Liver (tissue), 9 donors: ENCODE data around the gene JPH4. TPM values are rescaled to one million over a fixed set of nuclear protein-coding genes. Genes with fewer than 3 reads are reported as not detected.

ENCODE experiments used
- DNase-seq: peaks from one replicate; pipeline ENCODE4 v3.0.0-alpha.2; 2017; ENCODE audit warnings: low spot score
- H3K27ac ChIP-seq, 2 donors: one replicate each; pipeline ENCODE4 v1.7.0; 2013; ENCODE audit warnings: inconsistent platforms in 2 of 2, low read length in 2 of 2, control low read depth in 1 of 2, low read depth in 1 of 2, mild to moderate bottlenecking in 1 of 2
- H3K27me3 ChIP-seq, 4 donors: one replicate each; pipeline versions ENCODE4 v1.6.1 to v1.7.0; 2013; ENCODE audit warnings: low read length in 3 of 4, inconsistent platforms in 1 of 4, mild to moderate bottlenecking in 1 of 4, moderate library complexity in 1 of 4; ENCODE audit not compliant: control insufficient read depth in 4 of 4, insufficient read depth in 4 of 4
- H3K36me3 ChIP-seq, 4 donors: one replicate each; pipeline versions ENCODE4 v1.6.1 to v1.7.0; 2013; ENCODE audit warnings: low read length in 3 of 4, mild to moderate bottlenecking in 3 of 4, low read depth in 1 of 4, moderate library complexity in 1 of 4; ENCODE audit not compliant: control insufficient read depth in 4 of 4, insufficient read depth in 3 of 4
- H3K4me1 ChIP-seq, 4 donors: one replicate each; pipeline versions ENCODE4 v1.6.1 to v1.7.0; 2013; ENCODE audit warnings: low read length in 3 of 4, mild to moderate bottlenecking in 3 of 4, moderate library complexity in 1 of 4; ENCODE audit not compliant: control insufficient read depth in 4 of 4, insufficient read depth in 4 of 4
- H3K4me3 ChIP-seq, 3 donors: one replicate each; pipeline versions ENCODE4 v1.6.1 to v1.7.0; 2013; ENCODE audit warnings: low read length in 3 of 3, control low read depth in 1 of 3, low read depth in 1 of 3, mild to moderate bottlenecking in 1 of 3
- H3K9ac ChIP-seq, 2 donors: one replicate each; pipeline ENCODE4 v1.7.0; 2013; ENCODE audit warnings: low read length in 2 of 2, mild to moderate bottlenecking in 2 of 2, moderate library complexity in 2 of 2, control low read depth in 1 of 2, low read depth in 1 of 2
- H3K9me3 ChIP-seq, 4 donors: one replicate each; pipeline versions ENCODE4 v1.6.1 to v1.7.0; 2013; ENCODE audit warnings: low read length in 3 of 4; ENCODE audit not compliant: control insufficient read depth in 4 of 4
- ATF3 ChIP-seq: IDR thresholded peaks from 2 replicates; pipeline ENCODE4 v1.6.1; 2016; ENCODE audit warnings: antibody characterized with exemption
- CTCF ChIP-seq: fragments of 150-350 bp; IDR thresholded peaks from 2 replicates; pipeline ENCODE4 v1.5.1; 2017; ENCODE audit warnings: improper control_type of control experiment, low read depth, low read length; ENCODE audit not compliant: missing input control
- EGR1 ChIP-seq, 2 donors: IDR thresholded peaks; 2 replicates each; pipeline ENCODE4 v1.6.1; 2016 to 2018; ENCODE audit warnings: antibody characterized with exemption in 2 of 2, low read depth in 2 of 2
- FOXA1 ChIP-seq: IDR thresholded peaks from 2 replicates; pipeline ENCODE4 v1.6.1; 2016; ENCODE audit warnings: antibody characterized with exemption
- FOXA2 ChIP-seq: IDR thresholded peaks from 2 replicates; pipeline ENCODE4 v1.6.1; 2016; ENCODE audit warnings: antibody characterized with exemption
- GABPA ChIP-seq, 2 donors: IDR thresholded peaks in 1 of 2; conservative IDR thresholded peaks in 1 of 2; 2 replicates each; pipeline ENCODE4 v1.6.1; 2016; ENCODE audit warnings: antibody characterized with exemption in 2 of 2, mild to moderate bottlenecking in 1 of 2, moderate library complexity in 1 of 2
- HNF4A ChIP-seq, 2 donors: conservative IDR thresholded peaks; 2 replicates each; pipeline ENCODE4 v1.6.1; 2016; ENCODE audit warnings: antibody characterized with exemption in 2 of 2, mild to moderate bottlenecking in 2 of 2
- HNF4G ChIP-seq: IDR thresholded peaks from 2 replicates; pipeline ENCODE4 v1.6.1; 2016; ENCODE audit warnings: antibody characterized with exemption
- JUND ChIP-seq, 2 donors: IDR thresholded peaks; 2 replicates each; pipeline ENCODE4 v1.6.1; 2016; ENCODE audit warnings: antibody characterized with exemption in 2 of 2
- NR2F2 ChIP-seq: IDR thresholded peaks from 2 replicates; pipeline ENCODE4 v1.6.1; 2016; ENCODE audit warnings: antibody characterized with exemption
- RAD21 ChIP-seq, 2 donors: IDR thresholded peaks; 2 replicates each; pipeline ENCODE4 v1.6.1; 2016; ENCODE audit warnings: antibody characterized with exemption in 2 of 2, mild to moderate bottlenecking in 2 of 2
- REST ChIP-seq: IDR thresholded peaks from 2 replicates; pipeline ENCODE4 v1.6.1; 2016; ENCODE audit warnings: antibody characterized with exemption, mild to moderate bottlenecking
- SP1 ChIP-seq: IDR thresholded peaks from 2 replicates; pipeline ENCODE4 v1.6.1; 2018; ENCODE audit warnings: antibody characterized with exemption, mild to moderate bottlenecking
- TAF1 ChIP-seq: conservative IDR thresholded peaks from 2 replicates; pipeline ENCODE4 v1.6.1; 2016; ENCODE audit warnings: antibody characterized with exemption, mild to moderate bottlenecking
- YY1 ChIP-seq: IDR thresholded peaks from 2 replicates; pipeline ENCODE4 v1.6.1; 2016; ENCODE audit warnings: antibody characterized with exemption, mild to moderate bottlenecking
- WGBS: extraction: QIAGEN DNeasy Blood & Tissue Kit; methylation state at CpG from one replicate; pipeline ENCODE4 v1.1.7; 2013; 5-methylcytosine and 5-hydroxymethylcytosine counted together
- polyA plus RNA-seq, 2 donors: library from polyadenylated mRNA; stranded (reverse) in 1 of 2; unstranded in 1 of 2; fragments of 200-250 nt in 1 of 2; fragments of >200 nt in 1 of 2; fragmentation: Nextera tagmentation in 1 of 2; extraction: Ambion mirVana in 1 of 2; gene quantifications; one replicate each; pipeline versions ENCODE4 v1.2.1 to v1.2.3, GENCODE V29; 2013 to 2015
- total RNA-seq, 2 donors: library from RNA; depleted of rRNA; stranded (reverse); fragments of >200 nt; gene quantifications; one replicate each; pipeline ENCODE4 v1.2.3, GENCODE V29; 2014
- TF ChIP-seq, protein P1 (sequence below): IDR thresholded peaks from 2 replicates; pipeline ENCODE4 v1.6.1; 2016; ENCODE audit warnings: antibody characterized with exemption
- donor health status: healthy.
- donor health status: healthy.
- donor health status: healthy.
- donor health status: healthy.
- donor health status: healthy.

The JPH4 gene
- total and polyA plus RNA-seq, 4 donors = 0.07 to 0.24 (median 0.16) TPM

- DNase-seq = no peak
- H3K27me3 ChIP-seq = peaks cover 0 to 6% (median under 1%) of the 10 kb centered on the region in 4 donors
- 96% methylated on average over 24 of the region's 24 CpGs for WGBS
These were observed 1.7 kb upstream of the JPH4 start for GRCh38 chr14:23580152-23580926.

More at GRCh38 chr14:23580152-23580926, 1.7 kb upstream of the JPH4 start:
- H3K4me3 ChIP-seq = no peak overlapping the region
- TF ChIP-seq FOXA2 (no peak), RAD21 (IDR thresholded peaks at IDR 0.05) (no peak), SP1 (no peak), FOXA1 (no peak), HNF4A (conservative IDR thresholded peaks at IDR 0.05) (no peak), CTCF (no peak), YY1 (no peak), GABPA (IDR thresholded peaks at IDR 0.05 in 1 of 2, conservative IDR thresholded peaks at IDR 0.05 in 1 of 2) (no peak), TAF1 (no peak), EGR1 (IDR thresholded peaks at IDR 0.05; ENCODE audit: low read depth in 2 of 2) (no peak), REST (no peak), HNF4G (no peak), ATF3 (no peak), NR2F2 (no peak), JUND (IDR thresholded peaks at IDR 0.05) (no peak)
- TF ChIP-seq, protein P1, sequence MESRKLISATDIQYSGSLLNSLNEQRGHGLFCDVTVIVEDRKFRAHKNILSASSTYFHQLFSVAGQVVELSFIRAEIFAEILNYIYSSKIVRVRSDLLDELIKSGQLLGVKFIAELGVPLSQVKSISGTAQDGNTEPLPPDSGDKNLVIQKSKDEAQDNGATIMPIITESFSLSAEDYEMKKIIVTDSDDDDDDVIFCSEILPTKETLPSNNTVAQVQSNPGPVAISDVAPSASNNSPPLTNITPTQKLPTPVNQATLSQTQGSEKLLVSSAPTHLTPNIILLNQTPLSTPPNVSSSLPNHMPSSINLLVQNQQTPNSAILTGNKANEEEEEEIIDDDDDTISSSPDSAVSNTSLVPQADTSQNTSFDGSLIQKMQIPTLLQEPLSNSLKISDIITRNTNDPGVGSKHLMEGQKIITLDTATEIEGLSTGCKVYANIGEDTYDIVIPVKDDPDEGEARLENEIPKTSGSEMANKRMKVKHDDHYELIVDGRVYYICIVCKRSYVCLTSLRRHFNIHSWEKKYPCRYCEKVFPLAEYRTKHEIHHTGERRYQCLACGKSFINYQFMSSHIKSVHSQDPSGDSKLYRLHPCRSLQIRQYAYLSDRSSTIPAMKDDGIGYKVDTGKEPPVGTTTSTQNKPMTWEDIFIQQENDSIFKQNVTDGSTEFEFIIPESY = no peak
- H3K9me3 ChIP-seq = no peaks in the 10 kb centered on the region
- H3K36me3 ChIP-seq = no peaks in the 10 kb centered on the region
- H3K27ac ChIP-seq = no peak overlapping the region
- H3K9ac ChIP-seq = no peak overlapping the region
- H3K4me1 ChIP-seq = peaks cover 0 to 13% (median 10%) of the 10 kb centered on the region in 4 donors
